NCI-H146 (cell line): ENCODE measurements around the gene LCP2.

Experiments used
- DNase-seq: peaks from one replicate; lab custom pipeline; 2025; lab: John Stamatoyannopoulos, UW

The LCP2 gene

DNA sequence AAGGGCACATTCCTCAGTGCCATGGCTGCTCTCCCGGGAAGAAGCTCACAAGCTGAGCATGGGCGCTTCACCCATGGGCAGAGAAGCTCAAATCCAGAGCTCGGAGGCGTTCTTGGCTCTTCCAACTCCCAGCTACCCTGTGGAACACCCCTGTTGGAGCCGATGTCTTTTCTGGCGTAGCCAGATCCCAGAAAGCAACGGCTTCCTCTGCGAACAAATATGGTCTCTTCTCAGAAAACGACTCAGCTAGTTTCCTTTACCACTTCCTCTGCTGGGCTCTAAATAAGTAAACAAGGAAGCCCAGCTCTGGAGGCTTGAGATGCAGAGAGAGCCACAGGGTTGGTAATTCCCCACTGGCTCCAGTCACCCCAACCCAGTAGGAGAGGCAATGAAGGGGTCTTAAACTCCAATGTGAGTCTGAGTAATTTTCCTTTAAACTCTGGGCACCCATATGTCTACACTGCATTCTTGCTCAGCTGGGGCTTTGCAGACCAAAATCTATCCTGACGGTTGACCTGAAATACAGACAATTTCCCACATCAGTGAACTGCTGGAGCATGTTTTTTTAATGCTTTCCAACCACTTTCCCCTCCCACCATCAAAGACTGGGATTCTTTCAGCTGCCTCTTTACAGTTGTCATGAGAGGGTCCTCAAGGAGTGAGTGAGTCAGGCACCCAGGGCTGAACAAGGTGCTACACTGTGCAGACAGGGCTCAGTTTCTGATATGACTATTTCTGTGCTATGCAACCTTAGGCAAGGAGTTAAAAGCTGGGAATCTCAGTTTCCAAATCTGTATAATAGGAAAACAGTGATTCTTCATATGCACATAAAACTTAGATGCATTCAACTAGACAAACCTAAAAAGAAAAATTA lies at the start of gene LCP2:
Gene LCP2 (minus strand): TSS at position 189 of the 874 bp plus-strand sequence. CDS start 166 bp downstream, at position 23.
- DNase-seq, result no peak

- DNase-seq, result no peak
These were observed 49.5 kb upstream of the LCP2 start for GRCh38 chr5:170347022-170347567.

GRCh38 chr5:170345971-170346370 lies 48.4 kb upstream of the LCP2 start:
- DNase-seq, result no peak

DNA sequence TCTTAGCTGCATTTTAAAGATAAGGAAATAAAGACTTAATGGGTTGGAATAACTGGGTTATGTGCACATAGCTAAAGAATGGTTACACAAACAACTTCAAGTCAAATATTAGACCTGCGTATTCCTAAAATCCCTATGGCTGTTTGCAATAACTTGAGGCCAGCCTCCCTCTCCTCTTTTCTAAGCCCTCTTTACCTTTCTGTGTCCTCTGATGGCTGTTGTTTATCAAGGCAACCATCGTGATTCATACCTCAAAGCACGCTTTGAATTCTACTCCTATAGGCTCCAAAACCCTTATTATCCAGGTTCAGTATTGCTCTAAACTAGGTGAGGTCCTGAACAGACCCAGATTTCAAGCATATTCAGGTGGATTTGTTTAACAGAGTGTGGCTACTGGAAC lies 45.6 kb upstream of the LCP2 start:
- no peak for DNase-seq

- no peak for DNase-seq
These were observed 44.7 kb upstream of the LCP2 start for GRCh38 chr5:170342153-170342725.

DNA sequence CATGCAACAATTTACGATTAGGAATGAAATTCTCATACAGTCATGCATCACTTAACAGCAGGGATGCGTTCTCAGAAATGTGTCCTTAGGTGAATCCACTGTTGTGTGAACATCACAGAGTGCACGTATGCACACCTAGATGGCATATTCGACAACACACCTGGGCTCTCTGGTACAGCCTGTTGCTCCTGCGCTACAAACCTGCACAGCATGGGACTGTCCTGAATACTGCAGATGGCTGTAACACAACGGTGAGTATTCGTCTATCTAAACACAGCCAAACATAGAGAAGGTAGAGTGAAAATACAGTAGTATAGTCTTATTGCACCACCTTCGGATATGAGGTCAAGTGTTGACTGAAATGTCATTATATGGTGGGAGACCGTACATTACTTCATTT lies 44.0 kb upstream of the LCP2 start:
- no peak for DNase-seq

GRCh38 chr5:170339780-170340167 lies 42.2 kb upstream of the LCP2 start:
- peak; percentile 55 for DNase-seq

- no peak for DNase-seq
These were observed 41.6 kb upstream of the LCP2 start for GRCh38 chr5:170338933-170339779.

DNA sequence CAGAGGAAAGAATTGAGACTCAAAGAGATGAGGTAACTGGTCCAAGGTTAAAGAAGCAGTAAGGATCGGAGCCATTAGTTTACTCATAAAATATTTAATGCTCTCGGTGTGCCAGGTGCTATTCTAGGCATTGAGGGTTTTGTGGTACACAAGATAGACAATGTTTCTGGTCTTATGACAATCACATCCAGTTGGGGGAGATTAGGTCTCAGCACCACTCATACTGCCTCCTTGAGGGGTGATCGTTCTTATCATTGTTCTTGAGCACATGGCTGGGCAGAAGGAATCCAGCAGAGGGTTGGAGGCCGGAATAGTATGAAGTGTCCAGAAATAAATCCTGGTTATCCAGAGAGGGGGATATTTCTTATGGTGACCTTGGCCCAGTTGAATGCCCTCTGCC lies 40.7 kb upstream of the LCP2 start:
- DNase-seq, result no peak

- no peak for DNase-seq
These were observed 39.6 kb upstream of the LCP2 start for GRCh38 chr5:170337045-170337733.

DNA sequence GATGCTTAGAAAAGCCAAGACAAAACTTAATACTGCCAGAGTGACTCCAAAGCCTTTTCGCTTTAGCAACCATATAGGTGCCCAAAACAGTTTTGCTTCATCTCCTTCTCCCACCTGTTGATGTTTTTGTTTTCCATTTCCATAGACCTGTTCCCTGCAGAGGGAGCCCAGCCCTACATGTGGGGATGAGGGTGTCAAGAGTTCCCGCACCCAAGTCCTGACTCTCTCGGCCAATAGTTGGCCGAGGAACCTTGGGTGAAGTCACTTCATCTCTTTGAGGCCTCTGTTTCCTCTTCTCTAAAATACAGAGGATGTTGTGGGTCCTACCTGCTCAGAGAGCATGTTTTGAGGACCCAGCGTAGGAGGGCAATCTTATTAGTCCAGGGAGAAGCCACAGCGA lies 38.5 kb upstream of the LCP2 start:
- no peak for DNase-seq

- no peak for DNase-seq
These were observed 37.0 kb upstream of the LCP2 start for GRCh38 chr5:170334626-170335025.

GRCh38 chr5:170333161-170333910 lies 35.8 kb upstream of the LCP2 start:
- peak; percentile 52 for DNase-seq

DNA sequence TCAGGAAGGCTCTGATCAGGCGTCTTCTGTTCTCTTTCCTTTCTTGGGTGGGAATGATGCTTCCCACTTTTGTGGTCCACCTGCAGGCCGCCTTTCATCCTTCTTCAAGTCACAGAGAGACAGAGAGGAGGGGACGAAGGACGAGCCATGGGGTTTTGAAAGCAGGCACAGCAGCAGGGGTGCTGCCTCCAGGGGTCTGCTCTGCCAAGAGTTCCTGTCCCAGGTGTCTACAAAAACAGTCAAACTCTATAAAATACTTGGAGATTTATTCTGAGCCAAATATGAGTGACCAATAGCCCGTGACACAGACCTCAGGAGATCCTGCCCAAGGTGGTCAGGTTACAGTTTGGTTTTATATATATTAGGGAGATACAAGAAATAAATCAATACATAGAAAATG lies 34.5 kb upstream of the LCP2 start:
- no peak for DNase-seq

- no peak for DNase-seq
These were observed 33.0 kb upstream of the LCP2 start for GRCh38 chr5:170330568-170331054.

DNA sequence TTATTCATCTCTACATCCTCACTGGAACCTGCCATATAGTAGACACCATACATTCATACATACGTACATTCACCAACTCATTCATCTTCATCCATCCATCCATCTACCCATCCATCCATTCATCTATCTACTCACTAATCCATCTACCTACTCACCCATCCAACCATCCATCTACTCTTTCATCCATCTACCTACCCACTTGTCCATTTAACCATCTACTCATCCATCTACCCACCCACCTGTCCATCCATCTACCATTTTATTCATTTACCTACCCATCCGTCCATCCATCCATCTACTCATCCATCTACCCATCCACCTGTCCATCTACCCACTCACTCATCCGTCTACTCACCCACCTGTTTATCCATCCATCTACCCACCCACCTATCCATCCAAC lies 31.9 kb upstream of the LCP2 start:
- DNase-seq, result no peak

- no peak for DNase-seq
These were observed 30.3 kb upstream of the LCP2 start for GRCh38 chr5:170327829-170328228.

DNA sequence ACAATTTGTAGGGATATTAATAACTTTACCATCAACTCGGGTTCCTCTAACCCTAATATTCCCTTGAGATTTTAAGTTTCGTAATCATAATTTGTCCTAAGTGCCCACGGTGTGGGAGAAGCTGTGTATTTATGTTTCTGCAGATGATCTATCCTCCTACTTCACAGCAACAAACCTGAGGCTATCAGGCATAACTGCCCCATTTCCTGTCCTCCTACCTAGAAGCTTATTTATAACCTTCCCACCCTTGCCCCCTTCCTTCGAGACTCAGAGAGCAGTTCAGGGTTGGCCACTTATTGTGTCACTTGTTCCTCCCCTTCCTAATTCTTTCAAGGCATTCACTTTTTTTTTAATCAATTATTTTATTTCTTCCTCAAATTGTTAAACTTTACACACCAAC lies 29.6 kb upstream of the LCP2 start:
- DNase-seq, result no peak

GRCh38 chr5:170319301-170319700 lies 21.7 kb upstream of the LCP2 start:
- DNase-seq, result no peak

GRCh38 chr5:170317499-170317898 lies 19.9 kb upstream of the LCP2 start:
- no peak for DNase-seq

DNA sequence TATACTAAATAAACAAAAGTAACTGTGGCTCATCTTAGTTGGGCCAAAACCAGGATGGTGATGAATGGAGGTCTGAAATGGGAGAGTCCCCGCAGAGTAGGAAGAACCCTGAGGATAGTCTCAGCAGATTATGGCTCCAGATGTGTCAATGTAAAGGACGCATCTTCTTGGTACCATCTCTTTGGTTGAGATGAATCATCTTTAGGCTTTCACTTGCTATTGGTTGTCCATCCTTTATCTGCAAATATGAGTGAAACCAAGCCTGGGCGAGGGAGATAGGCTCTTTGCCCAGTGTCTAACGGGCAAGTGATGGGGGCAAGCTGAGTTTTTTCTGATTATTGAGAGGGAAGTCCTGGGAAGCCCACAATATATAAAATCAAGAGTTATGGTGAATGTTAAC lies 19.4 kb upstream of the LCP2 start:
- DNase-seq, result no peak
